Gastroesophageal sphincter (tissue), 3 donors: ENCODE results near the gene SVBP.

Experiments used
- EP300 ChIP-seq: sonication (generic); formaldehyde crosslinking; IDR thresholded peaks from one replicate; pipeline ENCODE4 v1.6.1; 2017; ENCODE audit warnings: antibody characterized with exemption, mild to moderate bottlenecking
- POLR2A ChIP-seq, 2 donors: fragments of 450-650 bp; IDR thresholded peaks; one replicate each; pipeline ENCODE4 v1.6.1; 2017; ENCODE audit warnings: antibody characterized with exemption in 2 of 2, mild to moderate bottlenecking in 2 of 2, moderate library complexity in 1 of 2
- POLR2AphosphoS5 ChIP-seq: sonication (generic); formaldehyde crosslinking; IDR thresholded peaks from one replicate; pipeline ENCODE4 v1.6.1; 2017; ENCODE audit warnings: antibody characterized with exemption
- TF ChIP-seq, protein P1 (sequence below), 4 experiments: fragments of 200-600 bp in 2 of 4; fragments of 450-650 bp in 2 of 4; sonication (generic) in 1 of 4; IDR thresholded peaks; one replicate each; pipeline ENCODE4 v1.5.1; 2017 to 2019; ENCODE audit warnings: antibody characterized with exemption in 4 of 4, mild to moderate bottlenecking in 2 of 4, moderate library complexity in 2 of 4

DNA sequence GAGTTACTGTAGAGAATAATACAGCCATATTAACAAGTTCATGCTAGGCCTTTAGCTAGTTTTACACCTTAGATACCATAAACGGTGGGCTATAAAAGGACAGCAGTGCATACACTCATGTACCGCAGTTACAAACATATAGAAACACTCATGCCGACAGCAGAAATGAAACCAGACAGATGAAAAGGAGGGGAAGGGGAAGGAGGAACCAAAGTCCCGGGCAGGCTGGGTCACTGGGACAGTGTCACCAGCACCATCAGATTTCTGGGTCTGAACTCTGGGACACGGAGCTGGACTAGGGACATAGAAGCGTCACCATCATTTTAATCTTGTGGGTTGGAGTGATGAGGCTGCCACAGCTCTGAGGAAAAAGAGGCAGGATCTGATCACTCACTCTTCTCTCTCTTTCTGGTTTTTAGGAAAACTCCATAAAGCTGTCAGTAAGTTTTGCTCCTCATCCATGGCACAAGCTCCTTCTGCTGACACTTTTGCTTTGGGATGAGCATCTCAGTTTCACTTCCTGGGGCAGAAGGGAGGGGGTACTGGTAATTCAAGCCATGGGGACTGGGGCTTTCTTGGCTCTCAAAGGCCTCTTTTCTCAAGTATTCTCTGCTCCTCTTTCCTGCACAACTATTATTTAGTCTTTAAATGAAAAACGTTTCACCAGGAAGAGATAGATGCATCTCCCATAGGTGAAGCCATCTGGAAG lies 21.4 kb upstream of the SVBP start:
- TF ChIP-seq POLR2A (IDR thresholded peaks at IDR 0.05) (no peak), EP300 (no peak), POLR2AphosphoS5 (no peak)
- TF ChIP-seq, protein P1, sequence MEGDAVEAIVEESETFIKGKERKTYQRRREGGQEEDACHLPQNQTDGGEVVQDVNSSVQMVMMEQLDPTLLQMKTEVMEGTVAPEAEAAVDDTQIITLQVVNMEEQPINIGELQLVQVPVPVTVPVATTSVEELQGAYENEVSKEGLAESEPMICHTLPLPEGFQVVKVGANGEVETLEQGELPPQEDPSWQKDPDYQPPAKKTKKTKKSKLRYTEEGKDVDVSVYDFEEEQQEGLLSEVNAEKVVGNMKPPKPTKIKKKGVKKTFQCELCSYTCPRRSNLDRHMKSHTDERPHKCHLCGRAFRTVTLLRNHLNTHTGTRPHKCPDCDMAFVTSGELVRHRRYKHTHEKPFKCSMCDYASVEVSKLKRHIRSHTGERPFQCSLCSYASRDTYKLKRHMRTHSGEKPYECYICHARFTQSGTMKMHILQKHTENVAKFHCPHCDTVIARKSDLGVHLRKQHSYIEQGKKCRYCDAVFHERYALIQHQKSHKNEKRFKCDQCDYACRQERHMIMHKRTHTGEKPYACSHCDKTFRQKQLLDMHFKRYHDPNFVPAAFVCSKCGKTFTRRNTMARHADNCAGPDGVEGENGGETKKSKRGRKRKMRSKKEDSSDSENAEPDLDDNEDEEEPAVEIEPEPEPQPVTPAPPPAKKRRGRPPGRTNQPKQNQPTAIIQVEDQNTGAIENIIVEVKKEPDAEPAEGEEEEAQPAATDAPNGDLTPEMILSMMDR (IDR thresholded peaks at IDR 0.05), result no peak
